Fibroblast of skin of scalp (primary cell): ENCODE results near the gene BAIAP2L2.

ENCODE experiments used
- DNase-seq: peaks from one replicate; pipeline ENCODE4 v3.0.0-alpha.2; 2013

The BAIAP2L2 gene

DNA sequence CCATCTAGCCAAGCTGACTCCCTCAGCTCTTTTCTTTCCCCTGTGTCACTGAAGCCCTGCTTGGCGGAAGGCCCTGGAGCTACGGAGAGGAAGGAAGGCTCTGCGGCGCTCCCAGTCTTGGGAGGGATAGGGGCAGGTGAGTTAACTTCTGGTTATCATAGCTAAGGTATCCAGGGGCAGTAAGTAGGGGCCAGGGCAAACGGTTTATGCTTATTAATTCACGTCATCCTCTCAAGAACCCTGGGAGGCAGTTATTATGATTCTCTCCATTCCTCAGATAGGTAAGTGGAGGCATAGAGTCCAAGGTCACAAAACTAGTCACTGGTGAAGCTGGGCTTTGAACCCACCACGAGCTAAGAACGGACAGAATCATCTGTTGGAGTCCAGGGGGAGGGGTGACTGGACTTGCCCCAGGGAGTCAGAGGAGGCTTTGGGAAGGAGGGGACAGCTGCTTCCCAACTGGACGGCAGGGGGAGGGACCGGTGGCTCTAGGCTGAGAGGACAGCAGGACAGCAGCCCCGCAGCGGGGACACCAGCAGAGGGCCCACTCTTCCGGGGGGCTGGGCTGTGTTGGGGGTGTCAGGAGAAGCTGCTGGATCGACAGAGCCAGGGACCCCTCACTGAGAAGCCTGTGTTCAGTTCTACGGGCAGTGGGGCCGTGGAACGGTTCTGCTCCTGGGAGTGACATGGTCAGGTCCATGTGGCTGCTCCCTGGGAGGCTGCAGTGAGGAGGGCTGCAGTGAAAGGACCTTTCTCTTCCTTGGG is 3.5 kb downstream of the BAIAP2L2 start:
- no peak for DNase-seq

DNA sequence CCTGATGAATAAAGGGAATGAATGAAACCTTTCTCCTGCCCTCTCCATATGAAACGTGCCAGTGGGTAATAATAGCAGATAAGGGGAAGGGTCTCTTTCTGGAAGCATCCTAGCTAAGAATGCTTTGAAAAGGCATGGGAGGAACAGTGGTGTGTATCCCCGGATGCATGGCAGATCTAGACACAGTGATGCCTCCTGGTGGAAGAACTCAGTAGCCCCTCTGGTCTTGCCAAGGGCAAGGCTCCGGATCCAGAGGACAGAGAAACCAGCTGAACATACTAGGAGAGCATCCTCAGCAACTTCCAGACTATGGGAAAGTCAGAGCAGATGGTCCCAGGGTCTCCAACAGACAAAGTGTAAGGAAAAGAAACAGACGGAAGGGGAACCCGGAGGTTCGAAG is 6.4 kb downstream of the BAIAP2L2 start:
- DNase-seq, result peak; percentile 7

DNA sequence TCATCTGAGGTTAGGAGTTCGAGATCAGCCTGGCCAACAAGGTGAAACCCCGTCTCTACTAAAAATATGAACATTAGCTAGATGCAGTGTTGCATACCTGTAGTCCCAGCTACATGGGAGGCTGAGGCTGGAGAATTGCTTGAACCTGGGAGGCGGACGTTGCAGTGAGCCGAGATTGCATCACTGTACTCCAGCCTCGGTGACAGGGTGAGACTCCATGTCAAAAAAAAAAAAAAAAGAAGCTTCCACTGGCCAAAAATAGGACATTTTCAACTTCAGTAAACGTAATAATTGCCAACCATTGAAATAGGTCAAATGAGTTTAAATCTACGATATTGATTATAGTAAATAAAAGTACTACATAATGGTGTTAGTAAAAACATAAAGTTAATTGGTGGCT is 6.8 kb downstream of the BAIAP2L2 start:
- no peak for DNase-seq

DNA sequence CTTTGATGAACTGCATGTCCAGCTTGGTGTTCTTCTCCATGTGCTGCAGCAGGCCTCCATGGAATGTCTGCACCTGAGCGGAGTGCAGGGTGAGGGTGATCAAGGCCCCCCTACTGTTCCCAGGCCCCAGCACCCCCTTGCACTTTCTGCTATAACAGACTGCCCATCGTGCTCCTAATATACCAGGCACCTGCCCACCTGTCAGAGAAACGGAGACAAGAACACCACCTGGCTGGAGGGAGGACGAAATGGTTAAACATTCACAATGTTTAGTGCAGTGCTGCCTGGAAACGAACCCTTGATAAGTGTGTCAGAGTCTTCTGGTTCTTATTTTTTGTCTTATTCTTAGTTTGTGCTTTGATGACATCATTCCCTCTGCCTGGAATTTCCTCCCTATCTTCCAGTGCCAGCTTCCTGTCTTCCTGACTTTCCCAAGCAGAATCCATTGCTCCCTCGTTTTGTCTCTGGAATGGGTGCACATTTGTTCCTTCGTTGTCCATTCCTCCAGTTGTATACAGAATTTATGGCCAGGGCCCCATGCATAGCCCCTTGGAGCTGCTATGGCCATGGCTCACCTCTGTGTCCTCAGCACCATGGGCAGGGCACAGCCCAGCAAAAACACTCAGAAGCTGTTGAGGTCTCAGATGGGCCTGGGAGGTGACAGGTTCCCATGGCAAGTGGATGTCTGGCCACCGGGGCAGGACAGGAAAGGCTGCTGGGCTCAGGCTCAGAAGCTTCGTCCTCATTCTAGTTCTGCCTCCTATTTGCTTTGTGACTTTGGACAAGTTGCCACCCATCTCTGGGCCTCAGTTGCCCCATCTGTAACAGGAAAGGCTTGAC is 11.9 kb downstream of the BAIAP2L2 start:
- peak; percentile 56 for DNase-seq

DNA sequence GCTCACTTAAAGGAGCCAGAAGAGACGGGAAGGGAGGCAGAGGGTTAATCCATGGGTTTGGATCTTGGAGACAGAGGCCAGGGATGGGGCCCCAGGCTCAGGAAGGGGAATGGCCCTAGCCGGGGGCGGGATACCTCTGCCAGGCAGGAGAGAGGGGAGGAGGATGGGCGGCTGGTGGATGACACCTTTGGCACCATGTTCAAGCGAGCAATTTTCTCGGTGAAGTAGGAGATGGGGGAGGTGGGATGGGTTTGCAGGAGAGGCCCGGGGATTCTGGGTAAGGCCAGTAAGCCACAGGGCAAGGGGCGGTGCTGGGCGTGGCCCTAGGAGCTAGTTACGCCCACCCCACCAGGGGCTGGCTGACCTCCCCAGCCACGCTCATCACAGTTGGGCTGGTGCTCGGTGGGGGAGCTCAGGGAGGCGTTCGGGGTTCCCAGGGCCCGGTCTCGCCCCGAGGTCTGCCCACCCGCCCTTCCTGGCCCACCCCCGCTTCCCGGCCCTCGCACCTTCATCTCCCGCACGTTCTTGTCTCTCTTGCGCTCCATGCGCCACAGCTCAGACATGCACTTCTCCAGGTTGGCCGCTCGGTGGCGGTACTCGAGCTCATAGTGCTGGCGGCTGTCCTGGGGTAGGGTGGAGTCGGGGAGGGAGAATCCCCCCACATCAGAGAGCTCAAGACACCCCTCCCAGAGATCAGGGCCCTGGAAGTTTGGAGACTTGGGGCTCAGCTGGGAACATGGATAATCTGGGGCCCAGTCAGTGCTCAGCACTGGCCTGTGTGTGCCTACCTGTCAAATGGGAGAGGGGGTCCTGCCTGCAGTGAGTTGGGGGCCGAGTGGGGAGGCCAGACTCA is 12.7 kb downstream of the BAIAP2L2 start:
- DNase-seq, result peak; percentile 36

DNA sequence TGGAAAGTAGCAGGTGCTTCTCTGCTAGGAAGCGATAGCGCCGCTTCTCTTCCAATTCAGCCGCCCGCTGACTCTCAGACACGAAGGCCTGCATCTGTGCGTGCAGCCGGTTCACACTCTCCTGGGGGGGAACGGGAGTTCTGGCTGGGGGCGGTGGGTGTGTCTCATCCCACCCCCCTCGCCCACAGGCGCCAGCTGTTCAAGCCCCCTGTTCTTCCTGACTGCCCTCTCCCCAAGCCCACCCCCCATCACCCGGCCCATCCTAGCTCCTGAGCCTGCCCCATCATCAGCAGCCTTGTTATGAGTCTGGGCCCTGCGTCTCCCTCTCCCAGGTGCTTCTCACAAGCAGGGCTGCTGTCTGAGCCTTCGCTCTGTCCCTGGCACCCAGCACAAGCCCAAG is 13.4 kb downstream of the BAIAP2L2 start:
- no peak for DNase-seq

DNA sequence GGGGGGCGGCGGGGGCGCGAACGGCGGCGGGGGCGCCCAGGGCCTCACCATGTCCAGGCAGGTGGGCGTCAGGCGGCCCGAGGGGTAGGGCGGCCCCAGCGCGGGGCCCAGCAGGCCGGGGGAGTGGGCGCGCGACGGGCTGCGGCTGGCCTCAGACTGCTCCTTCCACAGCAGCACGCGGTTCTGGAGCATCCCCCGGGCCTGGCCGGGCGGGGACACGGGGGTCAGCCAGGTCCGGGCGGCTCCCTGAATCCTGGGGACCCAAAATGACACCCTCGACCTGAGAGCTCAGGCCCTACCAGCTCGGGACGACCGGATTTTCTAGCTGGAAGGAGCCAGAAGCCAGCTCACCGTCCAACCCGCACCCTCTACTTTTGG is 21.0 kb downstream of the BAIAP2L2 start:
- DNase-seq, result no peak

DNA sequence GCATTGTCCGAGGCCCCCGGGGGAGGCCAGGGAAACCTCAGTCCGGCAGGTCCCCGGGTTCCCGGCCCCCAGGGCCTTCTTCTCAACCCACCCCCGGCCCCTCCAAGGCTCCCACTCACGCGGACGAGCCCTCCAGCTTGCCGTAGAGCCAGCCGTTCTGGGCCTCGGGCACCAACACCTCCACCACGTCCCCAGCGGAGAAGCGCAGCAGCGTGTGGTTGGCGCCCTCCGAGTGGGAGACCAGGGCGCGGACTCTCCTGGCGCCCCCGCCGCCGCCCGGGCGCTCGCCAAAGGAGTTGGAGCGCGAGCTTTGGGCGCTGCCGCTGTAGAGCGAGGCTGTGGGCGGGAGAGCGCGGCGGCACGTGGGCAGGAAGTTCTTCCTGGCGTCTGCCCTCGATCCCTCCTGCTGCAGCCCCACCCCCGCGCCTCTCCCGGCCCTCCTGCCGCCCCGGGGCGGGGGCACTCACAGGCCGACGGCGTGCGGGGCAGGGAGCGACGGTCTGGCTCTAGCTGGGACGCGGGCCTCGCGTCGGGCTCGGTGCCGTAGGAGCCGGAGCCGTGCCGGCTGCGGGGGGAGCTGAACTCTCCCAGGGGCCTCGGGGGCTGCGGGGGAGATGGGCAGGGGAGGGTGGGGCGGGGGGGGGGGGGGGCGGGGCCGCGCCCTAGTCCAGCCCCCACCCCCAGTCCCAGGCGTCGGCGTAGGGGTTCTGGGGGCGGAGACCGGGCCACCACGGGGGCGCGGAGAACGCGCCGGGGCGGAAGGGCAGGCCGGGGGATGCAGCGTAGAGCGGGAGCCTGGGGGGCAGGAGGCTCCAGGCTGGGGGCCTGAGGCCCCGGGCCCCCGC is 21.6 kb downstream of the BAIAP2L2 start:
- DNase-seq, result peak; percentile 9

DNA sequence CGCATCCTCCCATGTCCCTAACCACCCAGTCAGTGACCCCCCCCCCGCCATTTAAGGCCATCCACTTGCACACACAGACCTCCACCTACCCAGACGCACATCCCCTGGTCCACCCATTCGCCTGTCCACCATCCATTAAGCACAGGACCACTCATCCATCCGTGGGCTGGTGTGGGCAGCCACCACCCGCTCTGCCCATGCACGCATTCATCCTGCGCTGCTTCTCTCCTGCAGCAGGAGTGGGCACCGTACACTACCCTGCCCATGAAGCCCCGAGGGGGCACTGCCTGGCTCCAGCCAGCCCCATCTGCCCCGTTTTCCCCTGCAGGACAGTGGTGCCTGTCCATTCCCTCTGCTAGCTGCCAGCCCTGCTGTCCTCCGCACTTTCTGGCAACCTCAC is 22.6 kb downstream of the BAIAP2L2 start:
- DNase-seq, result no peak

DNA sequence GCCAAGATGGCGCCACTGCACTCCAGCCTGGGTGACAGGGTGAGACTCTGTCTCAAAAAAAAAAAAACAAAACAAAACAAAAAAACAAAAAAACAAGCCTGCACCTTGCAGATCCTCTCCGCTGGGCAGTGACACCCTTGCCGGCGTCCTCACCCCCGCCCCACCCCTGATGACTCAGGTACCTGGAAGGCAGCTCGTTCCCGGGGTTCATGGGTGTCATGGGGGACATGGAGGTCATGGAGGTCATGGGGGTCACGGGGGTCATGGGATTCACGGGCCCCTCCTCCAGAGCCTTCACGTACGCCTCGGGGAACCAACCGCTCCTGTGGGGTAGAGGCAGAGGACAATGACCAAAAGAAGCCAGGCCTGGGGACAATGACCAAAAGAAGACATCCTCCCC is 23.5 kb downstream of the BAIAP2L2 start:
- no peak for DNase-seq

DNA sequence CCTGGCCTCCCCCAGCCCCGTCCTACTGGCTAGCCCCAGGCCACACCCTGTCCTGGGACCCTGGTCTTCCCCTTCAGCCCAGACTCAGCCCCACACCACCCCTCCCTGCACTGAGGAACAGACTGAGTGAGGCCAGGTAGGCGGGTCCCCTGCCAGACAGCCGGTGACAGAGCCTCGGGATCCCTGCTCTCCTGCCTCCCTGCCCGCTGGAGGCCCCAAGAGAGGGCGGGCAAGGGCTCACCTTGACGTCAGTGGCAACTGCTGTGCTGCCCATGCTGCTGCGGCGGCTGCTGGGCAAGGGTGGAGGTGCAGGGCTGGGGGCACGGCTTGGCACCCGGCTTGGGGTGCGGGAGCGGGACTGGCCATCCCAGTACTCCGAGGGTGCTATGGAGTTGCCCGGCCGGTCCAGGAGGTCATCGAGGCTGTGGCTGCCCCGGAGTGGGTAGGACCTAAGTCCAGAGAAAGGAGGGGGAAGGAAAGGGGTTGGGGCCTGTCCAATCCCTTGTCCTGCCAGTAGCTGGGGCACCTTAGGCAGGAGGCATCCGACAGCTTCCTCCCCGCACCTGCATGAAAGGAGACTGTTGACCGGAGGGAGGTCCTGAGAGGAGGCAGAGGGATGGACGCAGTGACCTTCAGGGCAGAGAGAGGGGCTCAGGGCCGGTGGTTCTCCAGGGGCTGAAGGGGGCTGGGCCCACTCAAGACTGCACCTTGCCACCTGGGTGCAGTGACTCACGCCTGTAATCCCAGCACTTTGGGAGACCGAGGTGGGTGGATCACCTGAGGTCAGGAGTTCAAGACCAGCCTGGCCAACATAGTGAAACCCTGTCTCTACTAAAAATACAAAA is 24.3 kb downstream of the BAIAP2L2 start:
- DNase-seq, result no peak

DNA sequence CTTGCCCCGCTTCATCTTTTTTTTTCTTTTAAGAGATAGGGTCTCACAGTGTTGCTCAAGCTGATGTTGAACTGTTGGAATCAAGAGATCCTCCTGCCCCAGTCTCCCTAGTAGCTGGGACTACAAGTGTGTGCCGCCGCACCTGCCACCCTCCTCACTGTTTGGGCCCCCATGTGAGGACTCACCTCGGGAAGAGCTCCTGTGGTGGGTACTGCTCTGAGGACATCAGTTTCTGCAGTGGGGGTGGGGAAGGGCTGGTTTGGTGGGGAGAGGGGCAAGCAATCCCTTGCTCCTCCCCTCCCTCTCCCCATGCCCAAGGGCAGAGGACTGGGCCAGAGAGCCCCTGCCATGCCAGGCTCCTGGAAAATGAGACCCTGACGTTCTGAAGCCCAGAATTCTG is 25.0 kb downstream of the BAIAP2L2 start:
- no peak for DNase-seq

DNA sequence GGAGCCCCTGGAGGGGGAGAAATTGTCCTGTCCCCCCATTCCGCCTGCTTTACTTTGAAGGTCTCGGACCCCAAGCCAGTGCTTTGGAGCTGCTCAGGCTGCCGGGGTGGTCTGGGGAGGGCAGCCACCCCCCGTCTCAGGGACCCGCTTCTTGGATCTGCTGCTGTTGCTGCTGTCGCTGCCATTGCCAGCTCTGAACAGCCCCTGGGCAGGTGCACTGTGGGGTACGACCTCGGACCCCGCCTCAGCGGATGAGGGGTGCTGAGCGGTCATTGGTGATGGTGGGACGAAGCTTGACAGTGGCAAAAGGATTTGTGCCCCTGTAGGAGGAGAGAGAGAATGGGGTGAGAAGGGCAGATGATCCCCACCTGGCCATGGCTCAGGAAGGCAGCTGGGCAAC is 25.4 kb downstream of the BAIAP2L2 start:
- DNase-seq, result no peak

DNA sequence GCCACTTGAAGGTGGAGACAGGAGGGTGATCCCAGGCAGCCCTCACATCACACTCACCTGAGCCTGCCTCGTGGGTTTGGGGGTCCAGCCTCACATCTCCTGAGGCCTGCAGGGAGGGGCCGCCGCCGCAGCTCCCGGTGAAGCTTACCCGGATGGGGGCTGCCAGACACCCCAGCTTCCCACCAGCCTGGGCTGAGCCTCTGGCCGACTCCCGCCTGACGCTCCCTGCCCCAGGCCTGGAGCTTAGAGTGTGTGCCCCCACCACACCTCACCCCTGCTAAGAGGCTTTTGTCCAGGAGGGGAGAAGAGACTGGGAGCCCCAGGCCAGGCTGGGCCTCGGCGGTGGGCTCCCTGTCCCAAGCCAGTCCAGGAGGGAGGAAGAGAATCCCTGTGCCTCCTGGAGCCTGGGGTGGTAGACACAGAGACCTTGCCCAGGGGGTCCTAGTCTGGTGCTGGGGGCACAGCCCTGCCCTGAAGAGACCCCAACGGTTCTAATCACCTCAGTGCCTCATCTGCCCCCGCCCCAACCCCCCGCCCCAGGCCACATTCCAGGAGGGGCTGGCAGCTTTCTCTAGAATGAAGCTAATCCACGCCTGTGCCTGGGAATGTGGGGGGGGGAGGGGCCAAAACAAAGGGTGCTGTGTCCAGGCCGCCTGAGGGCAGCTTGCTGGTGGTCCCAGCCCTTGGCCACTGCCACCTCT is 26.4 kb downstream of the BAIAP2L2 start, which contains the start of gene SLC16A8:
Gene SLC16A8, minus strand, starts transcription at position 254 of the 701 bp plus-strand sequence. CDS start 1,311 bp downstream, outside the sequence.
- no peak for DNase-seq

DNA sequence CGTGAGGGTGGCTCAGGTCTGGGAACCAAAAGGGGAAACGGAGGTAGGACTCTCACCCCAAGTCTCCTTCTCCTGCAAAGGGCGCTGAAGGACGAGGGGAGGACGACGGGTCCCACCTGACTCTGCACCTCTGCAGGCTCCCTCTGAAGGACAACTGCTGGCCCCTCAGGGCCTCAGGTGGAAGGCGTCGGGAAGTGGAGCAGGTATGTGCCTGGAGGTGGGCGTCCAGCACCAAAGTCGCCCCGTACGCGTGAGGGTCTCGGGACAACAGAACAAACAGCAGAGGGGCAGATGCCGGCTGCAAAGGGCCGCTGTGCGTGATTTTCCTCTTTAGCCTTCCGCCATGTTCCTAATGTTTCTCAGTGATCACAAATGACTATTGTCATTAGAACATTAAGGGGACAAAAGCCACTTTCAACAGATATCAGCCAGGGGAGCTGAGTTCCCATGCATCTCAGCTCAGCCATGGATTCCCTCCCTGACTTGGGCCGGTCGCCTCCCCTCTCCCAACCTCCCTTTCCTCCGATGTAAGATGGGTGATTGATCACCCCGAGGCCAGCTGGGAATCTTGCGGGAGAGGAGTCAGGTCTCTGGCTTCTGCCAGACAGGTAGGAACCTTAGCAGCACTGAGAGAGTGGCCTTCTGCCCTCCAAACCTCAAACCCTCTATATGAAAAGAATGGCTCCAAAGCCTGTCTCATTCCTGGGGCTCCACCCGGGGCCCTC is 27.3 kb downstream of the BAIAP2L2 start:
- DNase-seq, result no peak

DNA sequence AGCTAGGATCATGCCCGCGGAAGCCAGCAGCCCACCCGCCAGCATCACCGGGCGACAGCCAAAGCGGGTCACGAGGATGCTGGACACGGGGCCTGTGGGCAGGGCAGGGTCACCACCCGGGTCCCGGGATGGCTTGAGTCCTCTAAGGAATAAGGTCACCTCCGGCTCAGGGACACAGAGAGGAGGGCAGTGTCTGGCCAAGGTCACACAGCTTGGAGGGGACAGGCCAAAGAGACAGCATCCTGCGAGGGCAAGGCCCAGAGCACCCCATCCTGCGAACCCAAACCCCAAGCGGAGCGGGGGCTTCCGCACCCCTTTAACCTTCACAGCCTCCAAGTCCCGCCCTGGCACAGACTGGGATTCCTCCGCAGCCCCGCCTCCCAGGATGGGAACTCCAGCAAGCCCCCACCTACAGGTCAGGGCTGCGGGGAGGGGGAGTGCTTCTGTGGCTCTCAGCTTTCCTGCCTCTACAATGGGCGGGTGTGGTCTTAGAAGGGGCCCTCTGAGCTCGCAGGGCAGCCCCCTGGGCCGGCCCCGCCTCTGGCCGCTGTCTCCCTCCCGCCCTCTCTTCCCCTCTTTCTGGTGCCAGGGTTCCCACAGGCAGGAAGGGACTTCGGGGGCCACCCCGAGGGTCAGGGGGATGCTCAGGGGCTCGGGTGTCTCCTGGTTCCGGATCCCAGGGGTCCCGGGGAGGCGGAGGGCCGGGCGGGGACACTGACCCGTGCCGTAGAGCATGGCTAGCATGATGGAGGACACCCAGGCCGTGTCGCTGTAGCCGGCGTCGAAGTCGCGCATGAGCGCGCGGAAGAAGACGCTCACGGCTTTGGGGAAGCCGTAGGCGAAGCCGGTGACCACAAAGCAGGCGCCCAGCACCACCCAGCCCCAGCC is 28.3 kb downstream of the BAIAP2L2 start:
- DNase-seq, result no peak

DNA sequence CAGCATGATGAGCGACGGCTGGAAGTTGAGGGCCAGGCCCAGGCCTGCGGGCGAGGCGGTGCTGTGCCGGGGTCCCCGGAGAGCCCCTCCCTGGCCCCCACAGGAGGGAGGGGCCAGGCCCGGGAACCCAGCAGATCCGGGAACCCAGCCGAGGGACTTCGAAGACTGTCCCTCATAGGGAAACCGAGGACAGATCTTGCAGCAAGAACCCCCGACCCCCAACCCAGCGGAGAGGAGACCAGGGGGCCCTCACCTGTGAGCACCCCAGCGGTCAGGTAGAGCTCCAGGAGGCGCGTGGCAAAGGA is 28.9 kb downstream of the BAIAP2L2 start:
- DNase-seq, result no peak

DNA sequence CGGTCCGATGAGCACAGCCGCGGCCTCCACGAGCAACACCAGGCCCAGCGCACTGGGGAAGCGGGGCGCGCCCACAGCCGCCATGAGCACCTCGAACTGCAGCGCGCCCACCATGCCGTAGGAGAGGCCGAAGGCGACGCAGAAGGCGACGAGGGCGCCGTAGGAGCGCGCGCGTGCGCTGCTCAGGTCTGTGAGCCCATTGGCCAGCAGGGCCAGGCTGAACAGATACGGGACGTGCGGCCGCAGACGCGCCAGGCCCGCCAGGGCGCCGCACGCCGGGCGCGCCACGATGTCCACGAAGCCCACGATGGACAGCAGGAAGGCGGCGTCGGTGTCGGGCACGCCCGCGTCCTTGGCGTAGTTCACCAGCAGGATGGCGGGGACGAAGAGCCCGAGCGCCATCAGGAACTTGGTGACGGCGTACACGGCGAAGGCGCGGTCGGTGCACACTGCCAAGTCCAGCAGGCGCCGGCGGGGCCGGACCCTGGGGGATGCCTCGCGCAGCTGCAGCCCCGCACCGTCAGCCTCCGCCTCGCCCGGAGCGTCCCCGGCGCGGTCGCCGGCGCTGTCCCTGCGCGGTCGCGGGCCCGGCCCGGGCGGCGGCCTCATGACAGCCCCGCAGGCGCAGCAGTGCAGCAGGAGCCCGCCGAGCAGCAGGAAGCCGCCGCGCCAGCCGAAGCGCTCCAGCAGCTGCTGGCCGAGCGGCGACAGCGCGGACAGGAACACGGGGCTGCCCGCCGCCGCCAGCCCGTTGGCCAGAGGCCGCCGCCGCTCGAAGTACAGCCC is 29.4 kb downstream of the BAIAP2L2 start:
- DNase-seq, result peak; percentile 53
